Measurements from ENCODE around the gene OR8B2. TPM values are rescaled to one million over a fixed set of nuclear protein-coding genes. Genes with fewer than 3 reads are reported as not detected.
"Not testable (repeated sequence)": the region's sequence is repeated elsewhere in the genome, so short reads cannot be mapped to it uniquely, and the experiment has no call there.

Gene OR8B2, protein sequence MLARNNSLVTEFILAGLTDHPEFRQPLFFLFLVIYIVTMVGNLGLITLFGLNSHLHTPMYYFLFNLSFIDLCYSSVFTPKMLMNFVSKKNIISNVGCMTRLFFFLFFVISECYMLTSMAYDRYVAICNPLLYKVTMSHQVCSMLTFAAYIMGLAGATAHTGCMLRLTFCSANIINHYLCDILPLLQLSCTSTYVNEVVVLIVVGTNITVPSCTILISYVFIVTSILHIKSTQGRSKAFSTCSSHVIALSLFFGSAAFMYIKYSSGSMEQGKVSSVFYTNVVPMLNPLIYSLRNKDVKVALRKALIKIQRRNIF
- total RNA-seq (not detected), polyA plus RNA-seq (ENCODE audit: insufficient read length in 2 of 2) (not detected)
- long read RNA-seq, donor 1 = 0 reads
- long read RNA-seq, donor 2 = 0 reads
- long read RNA-seq, donor 3 = 0 reads
- long read RNA-seq, donor 4 = 0 reads

DNA sequence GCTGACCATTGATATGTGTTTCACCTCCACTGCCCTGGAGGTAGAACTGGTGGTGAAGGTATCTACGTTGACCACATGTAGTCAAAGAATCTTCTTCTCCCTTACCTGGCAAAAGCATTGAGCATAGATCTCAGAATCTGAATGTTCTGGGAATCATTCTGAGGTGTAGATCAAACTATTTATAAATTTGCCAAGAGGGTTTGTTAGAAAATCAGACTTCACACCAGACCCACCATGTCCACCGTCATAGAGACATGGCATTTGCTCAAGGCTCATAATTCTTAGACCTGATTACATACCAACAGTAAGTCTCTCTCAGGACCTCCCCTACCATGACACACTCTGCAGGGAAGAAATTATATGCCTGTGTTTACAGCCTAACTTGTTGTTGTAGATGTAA lies at the start of gene OR8B2:
Gene OR8B2, minus strand, starts transcription at position 101 of the 400 bp plus-strand sequence. CDS start 1,156 bp downstream, outside the sequence.
- Histone ChIP-seq H3K36me3 (ENCODE audit: control insufficient read depth, insufficient read depth, low read length) (no peaks in the 10 kb centered on the region), H3K27me3 (ENCODE audit: control insufficient read depth, insufficient read depth, low read length) (no peaks in the 10 kb centered on the region), H3K4me3 (ENCODE audit: low read depth, low read length) (no peak within 1 kb of the TSS), H3K4me1 (ENCODE audit: control insufficient read depth, insufficient read depth, low read length) (no peaks in the 10 kb centered on the region), H3K9me3 (ENCODE audit: control insufficient read depth, insufficient read depth, low read length) (no peaks in the 10 kb centered on the region), H3K27ac (ENCODE audit: low read depth, low read length) (no peak within 1 kb of the TSS)
- WGBS (ENCODE audit: insufficient coverage) = no CpG with 5 or more reads among the region's 2 CpGs
- no peak for DNase-seq (ENCODE audit: low read depth in 4 of 6, low spot score in 6 of 6)

DNA sequence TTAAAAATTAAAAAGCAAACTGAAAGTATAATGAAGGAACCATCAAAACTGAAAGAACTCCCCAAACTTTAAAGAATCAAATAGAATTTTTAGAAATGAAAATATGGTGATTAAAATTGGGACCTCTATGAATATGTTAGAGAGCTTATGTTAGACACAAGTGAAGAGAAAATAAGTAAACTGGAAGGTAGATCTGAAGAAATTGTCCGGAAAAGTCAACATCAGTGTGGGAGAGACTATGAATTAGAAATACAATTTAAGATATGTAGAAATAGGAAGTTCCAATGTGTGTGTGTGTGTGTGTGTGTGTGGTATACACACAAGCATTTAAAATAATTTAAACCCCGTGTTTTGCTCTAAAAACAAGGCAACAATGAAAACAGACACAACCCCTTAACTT lies 45.3 kb upstream of the OR8B2 start:
- WGBS (ENCODE audit: insufficient coverage) = 100% methylated on average over 1 of the region's 2 CpGs
- H3K4me3 ChIP-seq (ENCODE audit: low read depth, low read length) = no peak overlapping the region
- no peak overlapping the region for H3K27ac ChIP-seq (ENCODE audit: low read depth, low read length)
- H3K36me3 ChIP-seq (ENCODE audit: control insufficient read depth, insufficient read depth, low read length) = no peaks in the 10 kb centered on the region
- no peaks in the 10 kb centered on the region for H3K4me1 ChIP-seq (ENCODE audit: control insufficient read depth, insufficient read depth, low read length)
- H3K27me3 ChIP-seq (ENCODE audit: control insufficient read depth, insufficient read depth, low read length) = no peaks in the 10 kb centered on the region
- H3K9me3 ChIP-seq (ENCODE audit: control insufficient read depth, insufficient read depth, low read length) = peaks cover 4% of the 10 kb centered on the region
- DNase-seq (ENCODE audit: low read depth in 4 of 6, low spot score in 6 of 6) = no peak

DNA sequence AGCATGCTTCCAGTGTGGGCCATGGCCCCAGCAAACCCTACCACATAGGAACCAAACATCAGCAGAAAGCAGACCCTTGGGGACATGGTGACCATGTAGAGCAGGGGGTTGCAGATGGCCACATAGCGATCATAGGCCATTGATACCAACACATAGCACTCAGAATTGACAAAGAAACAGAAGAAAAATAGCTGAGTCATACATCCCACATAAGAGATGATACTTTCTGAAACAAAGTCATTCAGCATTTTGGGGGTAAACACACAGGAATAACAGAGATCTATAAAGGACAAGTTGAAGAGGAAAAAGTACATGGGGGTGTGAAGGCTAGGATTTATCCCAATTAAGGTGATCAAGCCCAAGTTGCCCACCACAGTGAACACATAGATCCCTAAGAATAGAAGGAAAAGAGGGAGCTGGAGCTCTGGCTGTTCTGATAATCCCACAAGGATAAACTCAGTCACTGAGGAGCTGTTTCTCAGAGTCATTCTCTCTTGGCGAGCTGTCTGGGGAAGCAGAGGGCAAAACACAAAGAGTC lies 40.2 kb upstream of the OR8B2 start, which contains the start of gene OR8B4:
Gene OR8B4, minus strand, starts transcription at position 488 of the 538 bp plus-strand sequence. Its CDS starts 0 bp downstream, at position 488.
- Histone ChIP-seq H3K4me3 (ENCODE audit: low read depth, low read length) (no peak within 1 kb of the TSS), H3K27ac (ENCODE audit: low read depth, low read length) (no peak within 1 kb of the TSS), H3K4me1 (ENCODE audit: control insufficient read depth, insufficient read depth, low read length) (no peaks in the 10 kb centered on the region), H3K36me3 (ENCODE audit: control insufficient read depth, insufficient read depth, low read length) (no peaks in the 10 kb centered on the region), H3K9me3 (ENCODE audit: control insufficient read depth, insufficient read depth, low read length) (peaks cover under 1% of the 10 kb centered on the region), H3K27me3 (ENCODE audit: control insufficient read depth, insufficient read depth, low read length) (no peaks in the 10 kb centered on the region)
- 75% methylated on average over 1 of the region's 2 CpGs for WGBS (ENCODE audit: insufficient coverage)
- no peak for DNase-seq (ENCODE audit: low read depth in 4 of 6, low spot score in 6 of 6)

DNA sequence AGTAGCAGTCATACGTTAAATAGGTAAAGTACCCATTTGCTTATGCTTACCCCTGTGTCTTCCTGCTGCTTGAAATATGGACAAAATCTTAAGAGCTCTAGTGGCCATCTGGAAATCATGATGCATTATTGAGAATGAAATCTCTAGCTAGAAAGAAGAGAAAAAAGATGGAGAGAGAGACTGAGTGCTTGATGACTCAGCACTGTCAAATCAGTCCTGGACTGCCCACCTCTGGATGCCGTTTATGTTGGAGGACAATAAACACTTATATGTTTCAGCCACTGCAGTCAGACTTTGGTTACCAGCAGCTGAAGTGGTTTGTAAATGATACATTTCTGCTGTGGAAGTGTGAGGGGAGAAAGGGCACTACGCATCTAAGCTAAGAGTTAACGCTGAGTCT lies 36.7 kb upstream of the OR8B2 start:
- Histone ChIP-seq H3K4me1 (ENCODE audit: control insufficient read depth, insufficient read depth, low read length) (no peaks in the 10 kb centered on the region), H3K27ac (ENCODE audit: low read depth, low read length) (no peak overlapping the region), H3K36me3 (ENCODE audit: control insufficient read depth, insufficient read depth, low read length) (no peaks in the 10 kb centered on the region), H3K4me3 (ENCODE audit: low read depth, low read length) (no peak overlapping the region), H3K9me3 (ENCODE audit: control insufficient read depth, insufficient read depth, low read length) (no peaks in the 10 kb centered on the region), H3K27me3 (ENCODE audit: control insufficient read depth, insufficient read depth, low read length) (no peaks in the 10 kb centered on the region)
- WGBS (ENCODE audit: insufficient coverage) = 95% methylated on average over 3 of the region's 4 CpGs
- DNase-seq (ENCODE audit: low read depth in 4 of 6, low spot score in 6 of 6) = no peak

DNA sequence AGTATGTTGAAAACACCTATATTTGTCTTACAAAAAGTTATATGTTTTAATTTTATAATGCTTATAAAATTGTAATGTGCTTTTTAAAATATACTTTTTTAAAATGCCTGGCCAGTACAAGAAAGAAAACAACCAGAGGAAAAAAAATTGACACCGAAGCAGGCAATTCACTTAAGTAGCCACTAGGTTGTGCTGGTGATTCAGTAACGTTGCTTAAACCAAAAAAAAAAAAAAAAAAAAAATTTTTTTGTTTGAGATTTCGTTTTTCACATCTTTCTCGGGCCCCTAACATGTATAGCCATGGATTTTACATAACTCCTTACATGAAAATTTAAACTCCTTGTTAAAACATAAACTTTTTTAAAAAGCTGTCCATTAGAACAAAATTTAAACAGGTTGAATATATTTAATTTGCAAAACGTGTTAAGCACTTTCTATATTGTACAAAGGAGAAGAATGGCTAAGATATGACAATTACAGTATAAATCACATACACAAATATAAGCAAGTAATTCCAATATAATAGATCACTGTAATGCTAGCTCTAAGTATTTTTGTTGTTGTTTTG lies 31.1 kb upstream of the OR8B2 start:
- Histone ChIP-seq H3K27me3 (ENCODE audit: control insufficient read depth, insufficient read depth, low read length) (no peaks in the 10 kb centered on the region), H3K27ac (ENCODE audit: low read depth, low read length) (no peak overlapping the region), H3K4me1 (ENCODE audit: control insufficient read depth, insufficient read depth, low read length) (no peaks in the 10 kb centered on the region), H3K9me3 (ENCODE audit: control insufficient read depth, insufficient read depth, low read length) (no peaks in the 10 kb centered on the region), H3K36me3 (ENCODE audit: control insufficient read depth, insufficient read depth, low read length) (no peaks in the 10 kb centered on the region), H3K4me3 (ENCODE audit: low read depth, low read length) (no peak overlapping the region)
- DNase-seq (ENCODE audit: low read depth in 4 of 6, low spot score in 6 of 6) = peak in 3 of 6 donors; percentile 2 to 84 (median 38)
- no CpG with 5 or more reads among the region's 5 CpGs for WGBS (ENCODE audit: insufficient coverage)

DNA sequence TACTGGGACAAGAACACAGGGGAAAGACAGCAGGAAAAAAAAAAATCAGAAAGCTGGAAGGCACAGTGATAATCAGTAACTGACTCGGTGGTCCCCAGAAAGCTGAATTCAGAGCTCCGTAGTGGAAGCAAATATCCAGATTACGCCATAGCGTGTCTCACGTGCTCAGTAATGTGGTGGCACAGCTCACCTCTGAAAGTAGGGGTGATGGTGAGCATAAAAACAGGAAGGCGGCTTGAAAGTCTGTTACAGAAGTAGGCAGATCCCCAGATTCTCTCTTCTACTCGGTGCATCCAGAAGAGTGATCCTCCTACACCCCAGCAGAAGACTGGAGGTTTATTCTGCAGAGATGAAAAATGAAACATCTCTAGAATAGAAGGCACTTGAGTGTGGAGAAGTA lies 25.6 kb upstream of the OR8B2 start:
- no peak for DNase-seq (ENCODE audit: low read depth in 4 of 6, low spot score in 6 of 6)
- WGBS (ENCODE audit: insufficient coverage) = 82% methylated on average over 5 of the region's 7 CpGs
- Histone ChIP-seq H3K9me3 (ENCODE audit: control insufficient read depth, insufficient read depth, low read length) (no peaks in the 10 kb centered on the region), H3K4me3 (ENCODE audit: low read depth, low read length) (no peak overlapping the region), H3K27me3 (ENCODE audit: control insufficient read depth, insufficient read depth, low read length) (no peaks in the 10 kb centered on the region), H3K4me1 (ENCODE audit: control insufficient read depth, insufficient read depth, low read length) (no peaks in the 10 kb centered on the region), H3K36me3 (ENCODE audit: control insufficient read depth, insufficient read depth, low read length) (no peaks in the 10 kb centered on the region), H3K27ac (ENCODE audit: low read depth, low read length) (no peak overlapping the region)

DNA sequence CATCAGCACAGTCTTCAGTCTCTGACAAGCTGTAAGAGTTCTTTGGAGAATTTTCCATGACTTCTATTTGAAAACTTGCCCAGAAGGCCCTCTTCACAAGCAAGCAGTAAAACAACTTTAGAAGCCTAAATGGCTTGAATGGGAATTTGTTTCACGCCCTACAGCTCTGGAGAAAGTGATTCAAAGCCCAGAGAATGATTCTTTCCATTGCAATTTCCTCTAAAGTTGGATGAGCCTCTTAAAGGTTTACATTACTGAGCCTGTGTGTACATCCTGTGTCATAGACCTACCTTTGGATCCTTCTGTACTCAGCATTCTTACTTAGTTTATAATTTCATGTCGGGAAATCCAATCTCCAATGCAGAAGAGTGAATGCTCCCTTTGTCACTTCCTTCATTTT lies 21.3 kb upstream of the OR8B2 start:
- Histone ChIP-seq H3K4me1 (ENCODE audit: control insufficient read depth, insufficient read depth, low read length) (no peaks in the 10 kb centered on the region), H3K36me3 (ENCODE audit: control insufficient read depth, insufficient read depth, low read length) (no peaks in the 10 kb centered on the region), H3K27me3 (ENCODE audit: control insufficient read depth, insufficient read depth, low read length) (no peaks in the 10 kb centered on the region), H3K9me3 (ENCODE audit: control insufficient read depth, insufficient read depth, low read length) (no peaks in the 10 kb centered on the region), H3K27ac (ENCODE audit: low read depth, low read length) (no peak overlapping the region), H3K4me3 (ENCODE audit: low read depth, low read length) (no peak overlapping the region)
- 60% methylated on average over 1 of the region's 2 CpGs for WGBS (ENCODE audit: insufficient coverage)
- DNase-seq (ENCODE audit: low read depth in 4 of 6, low spot score in 6 of 6) = peak in 1 of 6 donors; percentile 49

DNA sequence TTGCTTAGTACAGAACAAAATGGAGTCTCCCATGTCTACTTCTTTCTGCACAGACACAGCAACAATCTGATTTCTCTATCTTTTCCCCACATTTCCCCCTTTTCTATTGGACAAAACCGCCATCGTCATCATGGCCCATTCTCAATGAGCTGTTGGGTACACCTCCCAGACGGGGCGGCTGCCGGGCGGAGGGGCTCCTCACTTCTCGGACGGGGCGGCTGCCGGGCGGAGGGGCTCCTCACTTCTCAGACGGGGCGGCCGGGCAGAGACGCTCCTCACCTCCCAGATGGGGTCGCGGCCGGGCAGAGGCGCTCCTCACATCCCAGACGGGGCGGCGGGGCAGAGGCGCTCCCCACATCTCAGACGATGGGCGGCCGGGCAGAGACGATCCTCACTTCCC lies 18.9 kb upstream of the OR8B2 start:
- no CpG with 5 or more reads among the region's 27 CpGs for WGBS (ENCODE audit: insufficient coverage)
- H3K27me3 ChIP-seq (ENCODE audit: control insufficient read depth, insufficient read depth, low read length); H3K9me3 ChIP-seq (ENCODE audit: control insufficient read depth, insufficient read depth, low read length); H3K4me3 ChIP-seq (ENCODE audit: low read depth, low read length); H3K36me3 ChIP-seq (ENCODE audit: control insufficient read depth, insufficient read depth, low read length); DNase-seq (ENCODE audit: low read depth in 4 of 6, low spot score in 6 of 6); H3K27ac ChIP-seq (ENCODE audit: low read depth, low read length); H3K4me1 ChIP-seq (ENCODE audit: control insufficient read depth, insufficient read depth, low read length): not testable (repeated sequence)

DNA sequence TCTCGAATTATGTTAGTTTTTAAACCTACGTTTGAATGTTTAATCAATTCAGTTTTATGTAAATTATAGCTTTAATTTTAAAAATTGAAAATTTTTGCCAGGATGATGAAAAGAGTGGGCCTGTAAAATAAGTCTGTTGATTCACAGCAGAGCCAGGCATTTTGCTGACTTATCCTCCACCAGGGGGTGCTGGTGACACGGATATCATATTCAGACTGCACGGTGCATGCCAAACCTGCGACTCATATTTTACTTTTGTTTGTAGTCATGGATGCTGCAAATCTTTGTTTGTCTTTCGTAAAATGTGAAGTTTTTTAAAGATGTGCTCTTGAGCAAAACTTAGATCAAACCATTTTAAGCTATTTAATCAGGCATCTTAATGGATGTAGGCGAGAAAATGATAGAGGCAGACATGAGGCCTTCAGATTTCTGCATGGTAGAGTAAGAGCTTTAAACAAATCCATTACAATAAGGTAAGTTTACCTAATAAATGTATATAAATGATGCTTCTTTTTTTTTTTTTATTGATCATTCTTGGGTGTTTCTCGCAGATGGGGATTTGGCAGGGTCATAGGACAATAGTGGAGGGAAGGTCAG lies 18.1 kb upstream of the OR8B2 start:
- Histone ChIP-seq H3K27ac (ENCODE audit: low read depth, low read length) (no peak overlapping the region), H3K27me3 (ENCODE audit: control insufficient read depth, insufficient read depth, low read length) (no peaks in the 10 kb centered on the region), H3K4me1 (ENCODE audit: control insufficient read depth, insufficient read depth, low read length) (no peaks in the 10 kb centered on the region), H3K36me3 (ENCODE audit: control insufficient read depth, insufficient read depth, low read length) (no peaks in the 10 kb centered on the region), H3K9me3 (ENCODE audit: control insufficient read depth, insufficient read depth, low read length) (no peaks in the 10 kb centered on the region), H3K4me3 (ENCODE audit: low read depth, low read length) (no peak overlapping the region)
- WGBS (ENCODE audit: insufficient coverage) = 50% methylated on average over 1 of the region's 8 CpGs
- DNase-seq (ENCODE audit: low read depth in 4 of 6, low spot score in 6 of 6) = peak in 4 of 6 donors; percentile 26 to 81 (median 46)

Measured in spinal cord (tissue), 10 donors.